A549 (cell line): ENCODE results near the gene PRKRIP1. TPM values are rescaled to one million over a fixed set of nuclear protein-coding genes. Genes with fewer than 3 reads are reported as not detected.

Experiments
- ATAC-seq, 2 experiments: fragments of 200-7000 bp in 1 of 2; fragments of >200 bp in 1 of 2; cut with Nextera tagmentation in 1 of 2; cut with Tn5 transposase in 1 of 2; 3 replicates each; pipeline versions ENCODE4 v1.8.0 to v1.9.1; 2018 to 2020; ENCODE audit warnings: mild to moderate bottlenecking in 1 of 2, moderate library complexity in 1 of 2
- CTCF ChIA-PET: fragments of 300-600 bp; sonication (Branson Sonifier 250); formaldehyde crosslinking; extraction: SDS; loops from one replicate; lab custom pipeline; 2021; ENCODE audit warnings: antibody characterized with exemption, inconsistent platforms; lab: Yijun Ruan, JAX
- POLR2A ChIA-PET: fragments of 350-600 bp; formaldehyde crosslinking; extraction: SDS; loops from one replicate; lab custom pipeline; 2021; ENCODE audit warnings: antibody characterized with exemption, inconsistent platforms; lab: Yijun Ruan, JAX
- DNase-seq, 2 experiments: peaks; one replicate each; pipeline versions ENCODE4 v3.0.0 to v3.0.0-alpha.2; 2011 to 2016; ENCODE audit warnings: low read depth in 1 of 2, low spot score in 1 of 2
- FAIRE-seq: peaks from 2 replicates; lab custom pipeline; 2011; peaks lifted over from hg19 to GRCh38; lab: Jason Lieb, UNC
- H3K27ac ChIP-seq, 2 experiments: fragments of >200 bp; sonication (Bioruptor Twin); formaldehyde crosslinking; 3 replicates each; pipeline ENCODE4 v1.5.1; 2016 to 2017
- H3K4me1 ChIP-seq: fragments of >200 bp; sonication (Bioruptor Twin); formaldehyde crosslinking; 3 replicates; pipeline ENCODE4 v1.6.1; 2016
- H3K4me2 ChIP-seq: fragments of >200 bp; sonication (Bioruptor Twin); formaldehyde crosslinking; 3 replicates; pipeline ENCODE4 v1.6.1; 2016
- H3K4me3 ChIP-seq: fragments of >200 bp; sonication (Bioruptor Twin); formaldehyde crosslinking; 3 replicates; pipeline ENCODE4 v1.5.1; 2016
- H3K9me3 ChIP-seq: fragments of >200 bp; sonication (Bioruptor Twin); formaldehyde crosslinking; 3 replicates; pipeline ENCODE4 v1.6.1; 2016
- CBX8 ChIP-seq: fragments of 200-600 bp; sonication (generic); IDR thresholded peaks from 2 replicates; pipeline ENCODE4 v1.6.1; 2016
- CEBPB ChIP-seq, 2 experiments: fragments of >200 bp in 1 of 2; sonication (Bioruptor Twin) in 1 of 2; formaldehyde crosslinking in 1 of 2; IDR thresholded peaks; 2 replicates each; pipeline ENCODE4 v1.6.1; 2012 to 2016
- CHD4 ChIP-seq: fragments of 200-600 bp; sonication (generic); IDR thresholded peaks from 2 replicates; pipeline ENCODE4 v1.6.1; 2016; ENCODE audit warnings: antibody characterized with exemption, mild to moderate bottlenecking, borderline replicate concordance
- EP300 ChIP-seq, 2 experiments: fragments of >200 bp; sonication (Bioruptor Twin); formaldehyde crosslinking; IDR thresholded peaks; 2 replicates in 1 of 2; 3 replicates in 1 of 2; pipeline ENCODE4 v1.6.1; 2016 to 2017
- HEYL ChIP-seq: fragments of 250-450 bp; sonication (Bioruptor Pico); IDR thresholded peaks from 2 replicates; pipeline ENCODE4 v1.8.0; 2021; ENCODE audit warnings: mild to moderate bottlenecking, moderate library complexity
- HOXB13 ChIP-seq: fragments of 250-450 bp; sonication (Bioruptor Pico); IDR thresholded peaks from 2 replicates; pipeline ENCODE4 v1.5.0; 2020; ENCODE audit warnings: low read depth, mild to moderate bottlenecking, moderate library complexity
- HOXB5 ChIP-seq: fragments of 250-450 bp; sonication (Bioruptor Pico); IDR thresholded peaks from 2 replicates; pipeline ENCODE4 v1.5.0; 2020; ENCODE audit warnings: mild to moderate bottlenecking, moderate library complexity
- JUNB ChIP-seq: fragments of >200 bp; sonication (Bioruptor Twin); formaldehyde crosslinking; IDR thresholded peaks from 2 replicates; pipeline ENCODE4 v1.6.1; 2016
- MAZ ChIP-seq: fragments of 150-350 bp; IDR thresholded peaks from 2 replicates; pipeline ENCODE4 v1.6.1; 2014; ENCODE audit warnings: antibody characterized with exemption, low read depth, low read length, borderline replicate concordance
- MYC ChIP-seq: IDR thresholded peaks from 2 replicates; pipeline ENCODE4 v1.6.1; 2012; ENCODE audit warnings: mild to moderate bottlenecking, inconsistent platforms, low read length, improper control_type of control experiment, borderline replicate concordance
- NR3C1 ChIP-seq: fragments of >200 bp; sonication (Bioruptor Twin); formaldehyde crosslinking; IDR thresholded peaks from 3 replicates; pipeline ENCODE4 v1.6.1; 2017
- PHF8 ChIP-seq: fragments of 200-600 bp; sonication (generic); IDR thresholded peaks from 2 replicates; pipeline ENCODE4 v1.6.1; 2016; ENCODE audit warnings: low read depth, mild to moderate bottlenecking, antibody characterized with exemption, moderate library complexity, borderline replicate concordance
- RARB ChIP-seq: fragments of 250-450 bp; sonication (Bioruptor Pico); IDR thresholded peaks from 2 replicates; pipeline ENCODE4 v1.8.0; 2021; ENCODE audit warnings: mild to moderate bottlenecking, moderate library complexity
- RCOR1 ChIP-seq: fragments of 150-350 bp; IDR thresholded peaks from 2 replicates; pipeline ENCODE4 v1.6.1; 2014; ENCODE audit warnings: antibody characterized with exemption, low read length, low read depth
- RFX5 ChIP-seq: fragments of 450-650 bp; IDR thresholded peaks from 2 replicates; pipeline ENCODE4 v1.7.1; 2014; ENCODE audit warnings: antibody characterized with exemption, mild to moderate bottlenecking, moderate library complexity
- RNF2 ChIP-seq: fragments of 200-600 bp; sonication (generic); IDR thresholded peaks from 2 replicates; pipeline ENCODE4 v1.6.1; 2016; ENCODE audit warnings: low read depth, mild to moderate bottlenecking, antibody characterized with exemption, moderate library complexity, borderline replicate concordance
- TFCP2L1 ChIP-seq: fragments of 250-450 bp; sonication (Bioruptor Pico); IDR thresholded peaks from 2 replicates; pipeline ENCODE4 v1.5.0; 2021; ENCODE audit warnings: mild to moderate bottlenecking
- ZNF302 ChIP-seq: fragments of 250-450 bp; sonication (Bioruptor Pico); IDR thresholded peaks from 2 replicates; pipeline ENCODE4 v1.9.0; 2021; ENCODE audit warnings: inconsistent platforms, mild to moderate bottlenecking, moderate library complexity
- ZSCAN20 ChIP-seq: fragments of 250-450 bp; sonication (Bioruptor Pico); IDR thresholded peaks from 2 replicates; pipeline ENCODE4 v1.8.0; 2022; ENCODE audit warnings: mild to moderate bottlenecking, moderate library complexity
- WGBS: methylation state at CpG from one replicate; pipeline ENCODE4 v1.1.6; 2017; ENCODE audit errors: missing lambda C conversion rate; 5-methylcytosine and 5-hydroxymethylcytosine counted together
- polyA plus RNA-seq, 4 experiments: library from polyadenylated mRNA; depleted of rRNA in 3 of 4; stranded (reverse); fragments of >200 nt; fragmentation: RNase III in 1 of 4; extraction: RNeasy Plus Mini Kit Qiagen cat#74134 plus additional on column Dnase treatment in 1 of 4; gene quantifications; 2 replicates in 3 of 4; 3 replicates in 1 of 4; pipeline ENCODE4 v1.2.3, GENCODE V29; 2011 to 2017
- TF ChIP-seq, protein P1 (sequence below): IDR thresholded peaks from 2 replicates; pipeline ENCODE4 v1.6.1; 2012; ENCODE audit warnings: low read depth, borderline replicate concordance
- TF ChIP-seq, protein P2 (sequence below): fragments of 450-650 bp; IDR thresholded peaks from 2 replicates; pipeline ENCODE4 v1.6.1; 2014; ENCODE audit warnings: antibody characterized with exemption
- TF ChIP-seq, protein P3 (sequence below): IDR thresholded peaks from 2 replicates; pipeline ENCODE4 v1.6.1; 2012
- TF ChIP-seq, protein P4 (sequence below): IDR thresholded peaks from 2 replicates; pipeline ENCODE4 v1.6.1; 2012

PRKRIP1 gene
- polyA plus RNA-seq, 2 of the 4 experiments (the other 2 are of a cell fraction): 15.4 to 24.1 TPM

GRCh38 chr7:102446387-102447156 lies 50.4 kb downstream of the PRKRIP1 start:
- WGBS: 91% methylated on average over 33 of the region's 41 CpGs
- no peak overlapping the region for H3K4me2 ChIP-seq
- CTCF ChIA-PET: no interaction called here
- no peaks in the 10 kb centered on the region for H3K4me1 ChIP-seq
- DNase-seq (no peak), ATAC-seq (no peak), FAIRE-seq (no peak)
- POLR2A ChIA-PET: no interaction called here
- no peak for TF ChIP-seq EP300 (IDR thresholded peaks at IDR 0.05)
- TF ChIP-seq, protein P1, sequence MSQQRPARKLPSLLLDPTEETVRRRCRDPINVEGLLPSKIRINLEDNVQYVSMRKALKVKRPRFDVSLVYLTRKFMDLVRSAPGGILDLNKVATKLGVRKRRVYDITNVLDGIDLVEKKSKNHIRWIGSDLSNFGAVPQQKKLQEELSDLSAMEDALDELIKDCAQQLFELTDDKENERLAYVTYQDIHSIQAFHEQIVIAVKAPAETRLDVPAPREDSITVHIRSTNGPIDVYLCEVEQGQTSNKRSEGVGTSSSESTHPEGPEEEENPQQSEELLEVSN: no peak
- no peak for TF ChIP-seq HOXB13 (CRISPR knock-in tag)
- no peak for TF ChIP-seq PHF8
- no peak for TF ChIP-seq RARB (CRISPR knock-in tag)
- TF ChIP-seq CEBPB (IDR thresholded peaks at IDR 0.05): no peak
- TF ChIP-seq CBX8: no peak
- H3K9me3 ChIP-seq: no peaks in the 10 kb centered on the region
- H3K4me3 ChIP-seq: no peak overlapping the region
- H3K27ac ChIP-seq: no peak overlapping the region

- Histone ChIP-seq H3K9me3 (no peaks in the 10 kb centered on the region), H3K4me2 (no peak overlapping the region), H3K4me1 (no peaks in the 10 kb centered on the region), H3K27ac (no peak overlapping the region), H3K4me3 (no peak overlapping the region)
- ChIA-PET POLR2A (no interaction called here), CTCF (no interaction called here)
- DNase-seq: no peak
- 0 out of 6 replicates have a peak, but pooled peaks of 1 of the 2 experiments have one; percentile 6 for ATAC-seq
- FAIRE-seq: no peak
- TF ChIP-seq CEBPB (IDR thresholded peaks at IDR 0.05) (no peak), MYC (no peak), NR3C1 (no peak), RCOR1 (no peak), TFCP2L1 (CRISPR knock-in tag) (no peak), ZSCAN20 (CRISPR knock-in tag) (no peak), RFX5 (no peak)
- TF ChIP-seq, protein P1: no peak
- TF ChIP-seq, protein P2, sequence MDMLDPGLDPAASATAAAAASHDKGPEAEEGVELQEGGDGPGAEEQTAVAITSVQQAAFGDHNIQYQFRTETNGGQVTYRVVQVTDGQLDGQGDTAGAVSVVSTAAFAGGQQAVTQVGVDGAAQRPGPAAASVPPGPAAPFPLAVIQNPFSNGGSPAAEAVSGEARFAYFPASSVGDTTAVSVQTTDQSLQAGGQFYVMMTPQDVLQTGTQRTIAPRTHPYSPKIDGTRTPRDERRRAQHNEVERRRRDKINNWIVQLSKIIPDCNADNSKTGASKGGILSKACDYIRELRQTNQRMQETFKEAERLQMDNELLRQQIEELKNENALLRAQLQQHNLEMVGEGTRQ: no peak
- TF ChIP-seq, protein P3, sequence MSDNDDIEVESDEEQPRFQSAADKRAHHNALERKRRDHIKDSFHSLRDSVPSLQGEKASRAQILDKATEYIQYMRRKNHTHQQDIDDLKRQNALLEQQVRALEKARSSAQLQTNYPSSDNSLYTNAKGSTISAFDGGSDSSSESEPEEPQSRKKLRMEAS: no peak
- WGBS: 80% methylated on average over 12 of the region's 14 CpGs
Measured at GRCh38 chr7:102447311-102447710, 51.1 kb downstream of the PRKRIP1 start.

- H3K27ac ChIP-seq: no peak overlapping the region
- DNase-seq (no peak), FAIRE-seq (no peak), ATAC-seq (no peak)
- ChIA-PET CTCF (interaction anchor here (0.6 to 1.5 kb wide), 3 partner anchors 11 to 872 kb away, joined by 4 to 5 read pairs (median 5); no protein-coding TSS in a partner anchor), POLR2A (no interaction called here)
- H3K9me3 ChIP-seq: no peaks in the 10 kb centered on the region
- no peak overlapping the region for H3K4me2 ChIP-seq
- H3K4me3 ChIP-seq: no peak overlapping the region
- 90% methylated on average over 15 of the region's 15 CpGs for WGBS
- H3K4me1 ChIP-seq: no peaks in the 10 kb centered on the region
- TF ChIP-seq, protein P4, sequence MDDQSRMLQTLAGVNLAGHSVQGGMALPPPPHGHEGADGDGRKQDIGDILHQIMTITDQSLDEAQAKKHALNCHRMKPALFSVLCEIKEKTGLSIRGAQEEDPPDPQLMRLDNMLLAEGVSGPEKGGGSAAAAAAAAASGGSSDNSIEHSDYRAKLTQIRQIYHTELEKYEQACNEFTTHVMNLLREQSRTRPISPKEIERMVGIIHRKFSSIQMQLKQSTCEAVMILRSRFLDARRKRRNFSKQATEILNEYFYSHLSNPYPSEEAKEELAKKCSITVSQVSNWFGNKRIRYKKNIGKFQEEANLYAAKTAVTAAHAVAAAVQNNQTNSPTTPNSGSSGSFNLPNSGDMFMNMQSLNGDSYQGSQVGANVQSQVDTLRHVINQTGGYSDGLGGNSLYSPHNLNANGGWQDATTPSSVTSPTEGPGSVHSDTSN: no peak
- TF ChIP-seq HEYL (no peak), CHD4 (no peak), JUNB (no peak), HOXB5 (CRISPR knock-in tag) (no peak), RCOR1 (no peak), MYC (no peak), ZNF302 (no peak), EP300 (IDR thresholded peaks at IDR 0.05) (no peak), MAZ (no peak), RNF2 (no peak)
Measured at GRCh38 chr7:102449136-102449535, 53.0 kb downstream of the PRKRIP1 start.
